Adipose tissue (tissue), 3 donors: ENCODE data around the gene BRD2. TPM values are rescaled to one million over a fixed set of nuclear protein-coding genes. Genes with fewer than 3 reads are reported as not detected.
A peak's percentile ranks its signal among the peaks of the same experiment; 100 is the strongest.

Experiments used
- H3K27ac ChIP-seq: one replicate; pipeline ENCODE4 v1.5.1; 2013; ENCODE audit warnings: low read depth, low read length
- WGBS, 3 donors: extraction: QIAGEN DNeasy Blood & Tissue Kit; methylation state at CpG; one replicate each; pipeline ENCODE4 v1.1.7; 2013; 5-methylcytosine and 5-hydroxymethylcytosine counted together
- polyA plus RNA-seq, 3 donors: library from polyadenylated mRNA; stranded (reverse); fragments of 200-250 nt; gene quantifications; one replicate each; pipeline ENCODE4 v1.2.3, GENCODE V29; 2013
- donor health status: healthy with polysubstance abuse.
- donor health status: Bipolar disorder and iron deficiency.
- donor health status: healthy.

The BRD2 gene
- polyA plus RNA-seq, 3 donors, result 83.9 to 118 (median 116) TPM

GRCh38 chr6:32946893-32947292 lies 21.5 kb upstream of the BRD2 start:
- no peak overlapping the region for H3K27ac ChIP-seq

GRCh38 chr6:32947552-32948465 lies 20.6 kb upstream of the BRD2 start:
- WGBS, 3 donors, result 66 to 78% (median 73%) methylated on average over 11 of the region's 11 CpGs
- H3K27ac ChIP-seq, result no peak overlapping the region

- H3K27ac ChIP-seq, result no peak overlapping the region
- WGBS, 3 donors, result 87 to 90% (median 89%) methylated on average over 9 of the region's 9 CpGs
Observed at GRCh38 chr6:32949113-32949512, 19.3 kb upstream of the BRD2 start.

- H3K27ac ChIP-seq, result no peak overlapping the region
- 90 to 95% (median 90%) methylated on average over 3 of the region's 3 CpGs for WGBS, 3 donors
Observed at GRCh38 chr6:32950010-32950409, 18.4 kb upstream of the BRD2 start.

- H3K27ac ChIP-seq, result no peak overlapping the region
- WGBS, 3 donors, result 85 to 94% (median 87%) methylated on average over 8 of the region's 8 CpGs
Observed at GRCh38 chr6:32950449-32950848, 17.9 kb upstream of the BRD2 start.

GRCh38 chr6:32952817-32953739 lies 15.3 kb upstream of the BRD2 start, which contains the start of gene HLA-DMA:
TSS of gene HLA-DMA (minus strand) at chr6:32953097. CDS start at chr6:32953036, 61 bp downstream.
- H3K27ac ChIP-seq, result no peak within 1 kb of the TSS
- 19 to 38% (median 22%) methylated on average over 10 of the region's 10 CpGs for WGBS, 3 donors

GRCh38 chr6:32953775-32954174 lies 14.6 kb upstream of the BRD2 start:
- 65 to 70% (median 69%) methylated on average over 4 of the region's 4 CpGs for WGBS, 3 donors
- H3K27ac ChIP-seq, result no peak overlapping the region

GRCh38 chr6:32954267-32954666 lies 14.1 kb upstream of the BRD2 start:
- WGBS, 3 donors, result 92 to 94% (median 92%) methylated on average over 4 of the region's 4 CpGs

GRCh38 chr6:32954986-32955802 lies 13.2 kb upstream of the BRD2 start:
- 18 to 40% (median 39%) methylated on average over 3 of the region's 3 CpGs for WGBS, 3 donors
- H3K27ac ChIP-seq, result no peak overlapping the region

More at GRCh38 chr6:32954267-32954666, 14.1 kb upstream of the BRD2 start:
- no peak overlapping the region for H3K27ac ChIP-seq

GRCh38 chr6:32956176-32956575 lies 12.2 kb upstream of the BRD2 start:
- H3K27ac ChIP-seq, result no peak overlapping the region
- WGBS, 3 donors, result 81 to 89% (median 87%) methylated on average over 2 of the region's 2 CpGs

- WGBS, 3 donors, result 93 to 97% (median 95%) methylated on average over 5 of the region's 5 CpGs
- no peak overlapping the region for H3K27ac ChIP-seq
Observed at GRCh38 chr6:32960563-32960962, 7.8 kb upstream of the BRD2 start.

- WGBS, 3 donors, result 21 to 67% (median 46%) methylated on average over 1 of the region's 1 CpG
- H3K27ac ChIP-seq, result no peak overlapping the region
Observed at GRCh38 chr6:32962213-32962826, 6.1 kb upstream of the BRD2 start.

GRCh38 chr6:32963866-32964265 lies 4.5 kb upstream of the BRD2 start:
- 39 to 66% (median 61%) methylated on average over 1 of the region's 1 CpG for WGBS, 3 donors

GRCh38 chr6:32964776-32965175 lies 3.6 kb upstream of the BRD2 start:
- WGBS, 3 donors, result 77 to 92% (median 89%) methylated on average over 5 of the region's 5 CpGs
- no peak overlapping the region for H3K27ac ChIP-seq

More at GRCh38 chr6:32963866-32964265, 4.5 kb upstream of the BRD2 start:
- H3K27ac ChIP-seq, result no peak overlapping the region

GRCh38 chr6:32967151-32968091 lies 973 bp upstream of the BRD2 start:
- 2 to 4% (median 2%) methylated on average over 16 of the region's 16 CpGs for WGBS, 3 donors
- H3K27ac ChIP-seq, result peak overlapping the region; percentile 36

- 0% methylated on average over 39 to 40 of the region's 40 CpGs for WGBS, 3 donors
- H3K27ac ChIP-seq, result peak overlapping the region; percentile 100
Observed at GRCh38 chr6:32968867-32969684, 682 bp downstream of the BRD2 start.
